HepG2 (cell line): ENCODE results near the gene KRTAP5-1. TPM values are rescaled to one million over a fixed set of nuclear protein-coding genes. Genes with fewer than 3 reads are reported as not detected.

ENCODE experiments used
- ATAC-seq: fragments of 200-7000 bp; cut with Tn5 transposase; 3 replicates; pipeline ENCODE4 v1.9.1; 2020; ENCODE audit warnings: mild to moderate bottlenecking, moderate library complexity
- BruUV-seq: library from RNA; stranded (reverse); fragments of 400-500 nt; replicated peaks from 2 replicates; lab custom pipeline; 2021; lab: Mats Ljungman, UMichigan
- CTCF ChIA-PET: fragments of 300-600 bp; formaldehyde crosslinking; extraction: SDS; loops from one replicate; lab custom pipeline; 2021; ENCODE audit warnings: low total read pairs, inconsistent platforms, low intra/inter-chr PET ratio; lab: Yijun Ruan, JAX
- POLR2A ChIA-PET: fragments of 350-600 bp; sonication (Branson Sonifier 250); formaldehyde crosslinking; loops from one replicate; lab custom pipeline; 2020; ENCODE audit warnings: antibody characterized with exemption, inconsistent platforms; lab: Yijun Ruan, JAX
- DNase-seq: peaks from one replicate; pipeline ENCODE4 v3.0.0-alpha.2; 2015; ENCODE audit warnings: low spot score
- FAIRE-seq: peaks from 3 replicates; lab custom pipeline; 2011; peaks lifted over from hg19 to GRCh38; lab: Jason Lieb, UNC
- H2AFZ ChIP-seq: one replicate; pipeline ENCODE4 v1.6.1; 2011; ENCODE audit warnings: low read length, inconsistent platforms
- H3K27ac ChIP-seq: fragments of 300-600 bp; 3 replicates; pipeline ENCODE4 v1.8.0; 2011; ENCODE audit warnings: mixed run types, mild to moderate bottlenecking, mixed read lengths, low read length, inconsistent platforms; ENCODE audit not compliant: insufficient read depth; ENCODE audit errors: extremely low read length
- H3K27me3 ChIP-seq, 2 experiments: fragments of 200-600 bp in 1 of 2; 2 replicates in 1 of 2; 3 replicates in 1 of 2; pipeline versions ENCODE4 v1.6.0 to v1.8.0; 2011; ENCODE audit warnings: low read length in 2 of 2, mild to moderate bottlenecking in 2 of 2, moderate library complexity in 2 of 2, inconsistent platforms in 1 of 2; ENCODE audit not compliant: insufficient read depth in 2 of 2, control insufficient read depth in 1 of 2
- H3K36me3 ChIP-seq, 2 experiments: fragments of 200-600 bp in 1 of 2; replicated peaks in 1 of 2; 2 replicates in 1 of 2; 3 replicates in 1 of 2; pipeline versions ENCODE4 v1.5.1 to v1.8.0; 2011; ENCODE audit warnings: low read length in 2 of 2, inconsistent platforms in 1 of 2; ENCODE audit not compliant: insufficient read depth in 2 of 2, control insufficient read depth in 1 of 2
- H3K4me1 ChIP-seq: 2 replicates; pipeline ENCODE4 v1.5.1; 2012; ENCODE audit warnings: low read length, inconsistent platforms; ENCODE audit not compliant: insufficient read depth
- H3K4me2 ChIP-seq: 2 replicates; pipeline ENCODE4 v1.6.0; 2011; ENCODE audit warnings: low read depth, low read length, inconsistent platforms
- H3K4me3 ChIP-seq, 3 experiments: fragments of 200-600 bp in 1 of 3; sonication (generic), shearing (Covaris generic) in 1 of 3; replicated peaks in 1 of 3; 2 replicates each; pipeline ENCODE4 v1.5.1; 2011 to 2016; ENCODE audit warnings: low read length in 3 of 3, inconsistent platforms in 2 of 3, low read depth in 2 of 3, mild to moderate bottlenecking in 2 of 3, control low read depth in 1 of 3, mixed read lengths in 1 of 3; ENCODE audit not compliant: insufficient read depth in 1 of 3
- H3K79me2 ChIP-seq: one replicate; pipeline ENCODE4 v1.6.1; 2011; ENCODE audit warnings: low read length, inconsistent platforms; ENCODE audit not compliant: insufficient read depth
- H3K9ac ChIP-seq: 2 replicates; pipeline ENCODE4 v1.6.0; 2011; ENCODE audit warnings: mild to moderate bottlenecking, low read depth, low read length, inconsistent platforms; ENCODE audit not compliant: insufficient read depth
- H3K9me3 ChIP-seq: 2 replicates; pipeline ENCODE4 v1.5.1; 2012; ENCODE audit warnings: mild to moderate bottlenecking, low read length
- H4K20me1 ChIP-seq: 2 replicates; pipeline ENCODE4 v1.6.0; 2011; ENCODE audit warnings: inconsistent platforms, mild to moderate bottlenecking, low read length, moderate library complexity; ENCODE audit not compliant: insufficient read depth
- CSRNP2 ChIP-seq: sonication (generic); formaldehyde crosslinking; conservative IDR thresholded peaks from 2 replicates; pipeline ENCODE4 v1.8.0; 2022; ENCODE audit warnings: low read depth, missing genetic modification reagents
- DR1 ChIP-seq: sonication (generic); formaldehyde crosslinking; IDR thresholded peaks from 2 replicates; pipeline ENCODE4 v1.8.0; 2021; ENCODE audit warnings: mild to moderate bottlenecking, missing genetic modification reagents, inconsistent platforms
- HNF4G ChIP-seq, 2 experiments: sonication (generic) in 1 of 2; formaldehyde crosslinking in 1 of 2; IDR thresholded peaks; 2 replicates each; pipeline versions ENCODE4 v1.4.0 to v1.6.1; 2011 to 2020; ENCODE audit warnings: borderline replicate concordance in 2 of 2, low read depth in 2 of 2, mild to moderate bottlenecking in 2 of 2, low read length in 1 of 2, missing genetic modification reagents in 1 of 2, moderate library complexity in 1 of 2
- KLF13 ChIP-seq: sonication (generic); formaldehyde crosslinking; IDR thresholded peaks from 2 replicates; pipeline ENCODE4 v1.4.0; 2020; ENCODE audit warnings: mild to moderate bottlenecking, missing genetic modification reagents
- PHF20 ChIP-seq: sonication (generic); formaldehyde crosslinking; IDR thresholded peaks from 2 replicates; pipeline ENCODE4 v1.5.0; 2020; ENCODE audit warnings: mild to moderate bottlenecking, missing genetic modification reagents
- REPIN1 ChIP-seq: sonication (generic); formaldehyde crosslinking; IDR thresholded peaks from 2 replicates; pipeline ENCODE4 v1.8.0; 2022; ENCODE audit warnings: missing genetic modification reagents, low read depth, mild to moderate bottlenecking, borderline replicate concordance
- ZFAT ChIP-seq: sonication (generic); formaldehyde crosslinking; conservative IDR thresholded peaks from 2 replicates; pipeline ENCODE4 v1.8.1; 2023; ENCODE audit warnings: missing genetic modification reagents, inconsistent platforms
- ZMAT3 ChIP-seq: sonication (generic); formaldehyde crosslinking; conservative IDR thresholded peaks from 2 replicates; pipeline ENCODE4 v1.7.0; 2021; ENCODE audit warnings: missing genetic modification reagents
- ZNF33A ChIP-seq: sonication (generic); formaldehyde crosslinking; IDR thresholded peaks from 2 replicates; pipeline ENCODE4 v1.5.1; 2020; ENCODE audit warnings: missing genetic modification reagents, mild to moderate bottlenecking, moderate library complexity, borderline replicate concordance
- ZNF652 ChIP-seq: IDR thresholded peaks from 2 replicates; pipeline ENCODE4 v1.6.1; 2016; ENCODE audit warnings: low read depth, borderline replicate concordance
- ZNF761 ChIP-seq: sonication (generic); formaldehyde crosslinking; conservative IDR thresholded peaks from 2 replicates; pipeline ENCODE4 v1.4.0; 2020; ENCODE audit warnings: mild to moderate bottlenecking, missing genetic modification reagents
- ZSCAN9 ChIP-seq: IDR thresholded peaks from 2 replicates; pipeline ENCODE4 v1.6.1; 2016; ENCODE audit warnings: borderline replicate concordance
- WGBS: methylation state at CpG from one replicate; pipeline ENCODE4 v1.1.6; 2017; ENCODE audit warnings: low lambda C conversion rate; 5-methylcytosine and 5-hydroxymethylcytosine counted together
- in situ Hi-C: cut with HindIII; loops from 2 replicates; pipeline ENCODE4 v1.10.0; 2017; ENCODE audit warnings: low pct_unique_long_range_greater_than_20kb; ENCODE audit not compliant: extremely low pct_ligation_motif_present
- intact Hi-C: fragments of 100-400 bp; cut with micrococcal nuclease; formaldehyde crosslinking; loops from one replicate; pipeline ENCODE4 v1.10.0; 2022; ENCODE audit not compliant: unreplicated experiment
- polyA plus RNA-seq, 8 experiments: library from polyadenylated mRNA; depleted of rRNA in 3 of 8; stranded (reverse) in 7 of 8; unstranded in 1 of 8; fragments of >200 nt; fragmentation: Illumina TruSeq in 4 of 8; extraction: Trizol in 4 of 8; gene quantifications; 2 replicates each; pipeline versions ENCODE4 v1.2.1 to v1.2.3, GENCODE V29; 2011 to 2016; ENCODE audit warnings: low read depth in 4 of 8, missing spikeins in 1 of 8, mixed read lengths in 1 of 8; ENCODE audit not compliant: insufficient read depth in 1 of 8
- total RNA-seq, 5 experiments: library from RNA; depleted of rRNA; stranded (reverse); fragments of >200 nt; fragmentation: Illumina TruSeq; extraction: Trizol; gene quantifications; 2 replicates each; pipeline ENCODE4 v1.2.3, GENCODE V29; 2016; ENCODE audit warnings: low read depth in 1 of 5

KRTAP5-1 gene
- total and polyA plus RNA-seq, 2 of the 13 experiments (the other 11 are each of a cell fraction or from before 2014, with no cell fraction given) = not detected

DNA sequence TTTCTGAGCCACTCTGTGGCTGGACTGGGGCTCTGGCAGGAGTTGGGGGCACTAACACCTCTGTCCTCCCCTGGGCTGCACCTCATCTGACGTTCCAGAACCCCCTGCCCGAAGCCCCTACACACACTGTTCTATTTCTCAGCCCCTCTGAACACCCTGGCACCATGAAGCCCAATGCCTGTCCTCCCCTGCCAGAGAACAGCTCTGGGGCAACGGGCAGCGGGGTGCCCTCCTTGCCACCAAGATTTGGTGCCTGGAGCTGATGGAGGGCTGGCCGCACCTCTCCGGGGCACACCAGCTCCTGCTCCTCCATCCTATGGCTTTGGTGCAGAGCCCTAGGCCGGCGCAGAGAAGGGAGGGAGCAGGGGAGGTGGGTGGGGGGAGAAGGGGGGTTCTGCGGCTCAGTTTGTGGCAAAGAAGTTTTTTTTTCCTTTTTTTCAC, 29.4 kb downstream of the KRTAP5-1 start:
- Histone ChIP-seq H2AFZ (no peak overlapping the region), H3K9me3 (no peaks in the 10 kb centered on the region), H4K20me1 (peaks cover 4% of the 10 kb centered on the region; the same call in 1 of the 2 replicates), H3K4me2 (no peak overlapping the region), H3K36me3 (no peaks in the 10 kb centered on the region), H3K4me3 (no peak overlapping the region), H3K27ac (no peak overlapping the region), H3K79me2 (no peaks in the 10 kb centered on the region), H3K27me3 (no peaks in the 10 kb centered on the region; a peak in 1 of 5 replicates), H3K4me1 (no peaks in the 10 kb centered on the region), H3K9ac (no peak overlapping the region)
- no TSS peak for BruUV-seq
- WGBS = 93% methylated on average over 9 of the region's 9 CpGs
- DNase-seq (no peak), ATAC-seq (no peak), FAIRE-seq (no peak)
- POLR2A ChIA-PET = no interaction called here
- no peak for TF ChIP-seq ZSCAN9 (CRISPR knock-in tag)
- TF ChIP-seq ZMAT3 (CRISPR knock-in tag) = no peak
- no peak for TF ChIP-seq KLF13 (CRISPR knock-in tag)
- no peak for TF ChIP-seq REPIN1 (CRISPR knock-in tag)
- no peak for TF ChIP-seq ZNF761 (CRISPR knock-in tag)
- TF ChIP-seq CSRNP2 (CRISPR knock-in tag) = no peak
- TF ChIP-seq ZFAT (CRISPR knock-in tag) = no peak
- TF ChIP-seq ZNF652 (CRISPR knock-in tag) = no peak
- TF ChIP-seq PHF20 (CRISPR knock-in tag) = no peak
- TF ChIP-seq HNF4G (IDR thresholded peaks at IDR 0.05; ENCODE audit: borderline replicate concordance, low read depth, low read length) = no peak
- no peak for TF ChIP-seq HNF4G (CRISPR knock-in tag; IDR thresholded peaks at IDR 0.05; ENCODE audit: borderline replicate concordance, low read depth)
- no peak for TF ChIP-seq DR1 (CRISPR knock-in tag)
- TF ChIP-seq ZNF33A (CRISPR knock-in tag) = no peak
- CTCF ChIA-PET = no interaction called here
- intact Hi-C loops = loop anchor here (2.0 kb wide), 1 partner anchor 19 kb away; no protein-coding TSS in a partner anchor
- in situ Hi-C loops = no loop called here
